Activated CD8-positive, alpha-beta memory T cell treated with anti-CD3 and anti-CD28 coated beads, Interleukin-2, amount 50 U/mL, for 24 hours (primary cell): ENCODE measurements around the gene STK39.
"Not testable (repeated sequence)": the region's sequence is repeated elsewhere in the genome, so short reads cannot be mapped to it uniquely, and the experiment has no call there.

Experiments
- DNase-seq: peaks from one replicate; pipeline ENCODE4 v3.0.0-alpha.2; 2020; ENCODE audit errors: extremely low read depth

The STK39 gene

GRCh38 chr2:168137510-168138180 is 109.8 kb downstream of the STK39 start:
- no peak for DNase-seq

DNA sequence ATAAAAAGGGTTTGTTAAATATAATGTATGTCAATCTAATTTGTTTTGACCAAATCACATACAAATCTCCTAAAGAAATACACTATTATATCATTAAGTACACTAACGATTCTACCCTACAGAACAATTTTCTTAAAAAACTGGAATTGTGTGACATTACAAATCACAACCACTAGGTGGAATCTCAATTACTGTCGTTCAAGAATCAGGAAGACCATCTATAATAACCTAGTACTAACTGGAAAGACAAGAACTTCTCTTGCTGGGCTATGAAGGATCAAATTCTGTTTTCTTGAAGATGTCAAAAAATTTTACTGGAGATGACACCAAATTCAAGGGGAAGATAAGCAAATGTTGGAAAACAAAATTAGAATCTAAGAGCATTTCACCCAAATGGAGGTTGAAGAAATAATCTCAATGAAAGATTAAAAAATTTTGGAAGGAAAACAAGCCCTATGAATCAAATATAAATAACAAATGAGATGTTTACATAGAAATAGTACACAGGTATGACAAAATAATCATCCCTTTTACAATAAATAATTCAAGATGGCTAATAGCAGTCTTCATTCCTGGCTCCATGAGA is 110.9 kb downstream of the STK39 start:
- DNase-seq, result no peak

GRCh38 chr2:168135630-168136029 is 111.8 kb downstream of the STK39 start:
- DNase-seq, result no peak

- no peak for DNase-seq
These were observed 112.3 kb downstream of the STK39 start for GRCh38 chr2:168135121-168135520.

GRCh38 chr2:168134485-168134884 is 112.9 kb downstream of the STK39 start:
- DNase-seq, result no peak

DNA sequence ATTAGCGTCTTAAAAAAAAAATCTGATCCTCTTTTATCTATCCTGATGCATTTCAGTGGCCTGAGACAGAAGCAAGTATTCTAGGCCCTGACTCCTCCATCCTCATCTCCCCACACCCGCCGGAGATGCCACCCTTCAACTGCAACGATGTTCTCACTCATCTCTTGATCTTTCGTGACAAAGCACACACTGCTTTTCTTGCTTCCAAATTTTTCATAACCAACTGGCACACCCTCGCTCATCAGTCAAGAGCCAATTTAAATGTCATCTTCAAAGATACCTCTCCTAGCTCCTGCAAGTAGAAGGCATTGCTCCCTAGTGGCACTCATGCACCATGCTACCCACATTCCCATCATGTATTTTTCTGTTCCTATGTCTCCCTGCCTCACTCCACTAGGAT is 115.0 kb downstream of the STK39 start:
- DNase-seq, result no peak

DNA sequence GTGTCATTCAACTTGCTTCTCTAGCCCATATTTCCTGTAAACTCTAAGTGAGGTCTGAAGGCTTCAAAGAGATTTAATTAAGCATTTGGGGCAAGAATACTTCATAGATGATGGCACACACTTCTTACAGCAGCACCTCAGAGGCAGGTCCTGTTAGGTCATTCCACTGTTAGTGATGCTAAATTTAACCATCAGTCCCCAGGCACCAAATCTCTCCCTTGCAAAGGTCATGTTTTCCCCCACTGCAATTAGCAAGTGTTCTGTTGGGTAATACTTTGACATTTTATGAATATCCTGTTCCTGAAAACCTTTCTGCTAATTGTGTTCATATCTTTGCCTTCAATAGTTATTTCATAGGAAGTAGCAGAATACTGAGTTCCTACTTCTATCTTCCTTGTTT is 117.0 kb downstream of the STK39 start:
- DNase-seq, result no peak

DNA sequence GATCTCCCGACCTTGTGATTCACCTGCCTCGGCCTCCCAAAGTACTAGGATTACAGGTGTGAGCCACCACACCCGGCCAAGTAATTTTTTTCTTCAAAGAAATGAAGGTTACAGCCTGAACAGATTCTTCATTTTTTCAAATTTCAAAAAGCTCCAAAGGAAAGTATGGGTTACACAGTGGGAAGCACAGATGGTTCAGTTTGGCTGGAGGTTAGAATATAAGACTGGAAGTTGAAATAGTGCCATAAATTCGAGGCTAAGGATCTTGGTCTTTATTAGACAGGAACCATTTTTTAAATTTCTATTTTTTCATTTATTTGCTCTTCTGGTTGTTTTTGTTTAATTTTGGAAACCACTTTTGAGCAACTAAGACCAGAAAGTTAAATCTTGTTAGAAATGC is 120.0 kb downstream of the STK39 start:
- no peak for DNase-seq

DNA sequence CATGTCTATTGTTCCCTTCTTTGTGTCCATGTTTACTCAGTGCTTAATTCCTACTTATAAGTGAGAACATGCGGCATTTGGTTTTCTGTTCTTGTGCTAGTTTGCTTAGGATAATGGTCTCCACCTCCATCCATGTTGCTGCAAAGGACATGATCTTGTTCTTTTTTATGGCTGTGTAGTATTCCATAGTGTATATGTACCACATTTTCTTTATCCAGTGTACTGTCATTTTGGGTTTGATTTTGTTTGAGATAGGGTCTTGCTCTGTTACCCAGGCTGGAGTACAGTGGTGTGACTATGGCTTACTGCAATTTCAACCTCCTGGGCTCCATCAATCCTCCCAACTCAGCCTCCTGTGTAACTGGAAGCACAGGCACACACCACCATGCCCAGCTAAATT is 125.2 kb downstream of the STK39 start:
- not testable (repeated sequence) for DNase-seq

DNA sequence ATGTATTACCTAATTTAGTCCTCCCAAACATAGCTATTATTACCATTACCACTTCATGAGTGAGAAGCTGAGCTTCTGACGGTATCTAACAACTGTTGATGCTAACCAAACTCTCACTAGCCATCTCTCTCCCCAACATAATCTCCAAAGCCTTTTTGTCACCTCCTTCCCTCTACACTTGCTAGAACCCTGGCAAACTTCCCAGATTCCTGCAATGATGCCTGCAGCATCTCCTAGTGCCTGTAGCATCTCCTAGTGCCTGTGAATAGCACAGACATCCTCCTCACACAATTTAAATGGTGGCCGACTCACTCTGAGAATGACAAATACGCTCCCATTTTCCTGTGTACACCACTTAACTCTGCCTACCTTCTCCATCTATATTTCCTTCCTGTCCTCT is 126.7 kb downstream of the STK39 start:
- DNase-seq, result no peak

GRCh38 chr2:168120310-168120709 is 127.1 kb downstream of the STK39 start:
- DNase-seq, result no peak

- DNase-seq, result no peak
These were observed 127.8 kb downstream of the STK39 start for GRCh38 chr2:168119515-168120141.

- no peak for DNase-seq
These were observed 128.5 kb downstream of the STK39 start for GRCh38 chr2:168118733-168119514.

- no peak for DNase-seq
These were observed 130.9 kb downstream of the STK39 start for GRCh38 chr2:168116448-168116847.

DNA sequence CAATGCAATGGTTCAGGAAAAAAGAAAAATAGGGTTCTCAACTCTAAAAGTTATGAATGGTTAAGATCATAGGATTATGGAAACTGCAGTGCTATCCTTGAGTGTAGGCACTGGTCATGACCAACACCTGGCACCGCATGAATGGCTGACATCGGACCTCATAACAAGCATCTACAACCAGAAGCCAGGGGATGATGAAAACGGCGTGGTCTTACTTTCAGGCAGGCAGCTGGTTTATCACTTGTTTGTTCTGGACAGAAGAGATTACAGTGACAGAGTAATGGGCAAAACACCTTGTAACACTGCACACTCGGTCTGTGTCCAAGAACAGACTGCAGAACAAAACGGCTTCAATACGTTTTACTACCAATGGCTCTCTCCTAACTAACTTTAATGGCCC is 132.8 kb downstream of the STK39 start:
- no peak for DNase-seq

DNA sequence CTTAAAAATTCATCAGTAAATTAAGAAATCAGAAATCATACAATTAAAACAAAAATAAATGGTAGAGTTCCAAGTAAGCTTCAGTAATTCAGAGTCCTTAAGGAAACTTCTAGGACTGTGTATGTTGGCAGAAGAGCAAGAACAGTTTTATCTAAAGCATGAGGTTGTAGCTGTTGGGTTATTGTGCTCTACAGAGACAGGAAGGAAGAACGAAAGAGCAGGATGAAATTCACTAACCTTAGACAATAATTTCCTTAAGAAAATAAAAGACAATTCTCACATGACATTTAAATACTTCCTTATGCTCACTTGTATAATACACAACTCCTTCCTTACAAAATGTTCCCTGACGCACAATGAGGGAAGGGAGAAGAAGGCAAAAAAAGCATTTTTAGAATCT is 133.4 kb downstream of the STK39 start:
- no peak for DNase-seq

DNA sequence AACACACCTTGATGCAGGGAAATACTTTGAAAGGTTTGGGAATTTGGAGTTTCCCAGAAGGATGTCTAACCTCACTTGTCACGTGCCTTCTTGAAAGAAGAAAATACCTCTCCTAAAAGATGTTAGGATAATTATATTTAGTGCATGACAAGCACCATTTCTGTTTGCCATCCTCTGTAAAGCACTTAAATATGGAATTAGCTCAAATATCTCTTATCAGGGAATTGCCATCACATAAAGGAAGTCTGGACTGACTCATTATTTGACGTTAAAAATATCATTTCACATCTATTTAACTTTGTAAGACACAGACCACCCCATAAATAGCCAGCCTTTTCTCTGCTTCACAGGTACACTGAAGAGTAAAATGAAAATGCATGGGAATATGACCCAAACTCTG is 140.1 kb downstream of the STK39 start:
- DNase-seq, result no peak

- no peak for DNase-seq
These were observed 142.2 kb downstream of the STK39 start for GRCh38 chr2:168105127-168105683.

GRCh38 chr2:168097431-168097830 is 150.0 kb downstream of the STK39 start:
- no peak for DNase-seq

DNA sequence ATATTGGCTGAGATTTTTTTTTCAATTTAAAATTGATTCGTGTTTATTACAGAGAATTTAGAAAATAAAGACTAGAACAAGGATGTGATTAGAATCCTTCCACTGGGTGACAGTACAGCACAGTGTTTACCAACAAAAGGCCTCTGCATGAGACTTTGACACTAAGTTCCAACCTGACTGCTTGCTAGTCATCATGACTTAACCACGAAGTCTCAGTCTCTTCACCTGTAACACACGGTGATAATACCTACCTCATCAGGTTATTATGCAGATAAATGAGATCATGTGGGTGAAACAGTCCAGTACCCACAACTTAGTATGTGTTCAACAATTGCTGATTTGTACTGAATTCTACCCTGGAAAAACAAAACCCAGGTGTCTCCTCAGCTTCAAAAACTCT is 151.2 kb downstream of the STK39 start:
- DNase-seq, result no peak

DNA sequence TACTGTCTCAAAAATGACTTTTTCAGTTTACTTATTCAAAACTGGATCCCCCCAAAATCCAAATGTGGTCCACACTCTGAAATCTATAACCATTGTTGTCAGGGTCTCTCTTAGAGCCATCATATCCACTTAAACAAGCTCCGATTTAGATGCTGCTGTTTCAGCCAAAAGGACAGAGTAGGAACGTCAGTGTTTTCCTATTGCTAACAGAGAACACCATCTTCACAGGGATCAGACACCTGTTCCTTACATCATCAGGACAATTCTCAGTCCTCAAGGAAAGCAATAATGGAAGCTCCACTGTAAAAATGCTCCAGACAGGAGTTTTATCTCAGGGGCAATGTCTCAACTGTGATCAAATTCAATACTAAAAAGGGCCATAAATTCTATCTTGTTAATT is 155.4 kb downstream of the STK39 start:
- DNase-seq, result no peak

GRCh38 chr2:168090366-168091135 is 156.8 kb downstream of the STK39 start:
- DNase-seq, result no peak
